Right lobe of liver (tissue), 6 donors: ENCODE results near the gene FBXO8. TPM values are rescaled to one million over a fixed set of nuclear protein-coding genes. Genes with fewer than 3 reads are reported as not detected.

Experiments used
- ATAC-seq, 4 donors: fragments of 200-7000 bp; cut with Tn5 transposase; one replicate each; pipeline ENCODE4 v1.9.1; 2020; ENCODE audit warnings: mild to moderate bottlenecking in 4 of 4, moderate library complexity in 4 of 4
- DNase-seq, 3 donors: peaks; one replicate each; pipeline ENCODE4 v3.0.0-alpha.2; 2020
- H3K27ac ChIP-seq, 3 donors: fragments of 200-600 bp; one replicate each; pipeline ENCODE4 v1.8.0; 2022
- H3K27me3 ChIP-seq, 2 donors: fragments of 200-600 bp; one replicate each; pipeline ENCODE4 v1.8.0; 2022
- H3K36me3 ChIP-seq, 4 donors: fragments of 200-600 bp; sonication (generic) in 1 of 4; one replicate each; pipeline versions ENCODE4 v1.5.1 to v1.8.0; 2017 to 2022; ENCODE audit warnings: control low read depth in 1 of 4
- H3K4me1 ChIP-seq, 4 donors: fragments of 200-600 bp; sonication (generic) in 1 of 4; one replicate each; pipeline versions ENCODE4 v1.5.1 to v1.8.0; 2017 to 2022; ENCODE audit warnings: control low read depth in 1 of 4
- H3K4me3 ChIP-seq, 3 donors: fragments of 200-600 bp; one replicate each; pipeline ENCODE4 v1.8.0; 2022
- H3K9me3 ChIP-seq, 4 donors: fragments of 200-600 bp; sonication (generic) in 1 of 4; one replicate each; pipeline versions ENCODE4 v1.5.1 to v1.8.0; 2017 to 2022; ENCODE audit warnings: control low read depth in 1 of 4
- CTCF ChIP-seq, 4 donors: fragments of 200-600 bp in 3 of 4; fragments of 450-650 bp in 1 of 4; IDR thresholded peaks; one replicate each; pipeline versions ENCODE4 v1.5.1 to v1.8.0; 2016 to 2022; ENCODE audit warnings: antibody characterized with exemption in 4 of 4, mild to moderate bottlenecking in 2 of 4
- POLR2A ChIP-seq: fragments of 450-650 bp; IDR thresholded peaks from one replicate; pipeline ENCODE4 v1.6.1; 2017; ENCODE audit warnings: antibody characterized with exemption, mild to moderate bottlenecking
- WGBS: methylation state at CpG from one replicate; pipeline ENCODE4 v1.1.6; 2018; ENCODE audit warnings: low coverage, low lambda C conversion rate; ENCODE audit not compliant: insufficient coverage; ENCODE audit errors: missing lambda C conversion rate; 5-methylcytosine and 5-hydroxymethylcytosine counted together
- intact Hi-C, 2 donors: fragments of 100-400 bp; cut with DNase I; formaldehyde crosslinking; loops; one replicate each; pipeline versions ENCODE4 v1.11.2 to v1.14.1; 2022
- total RNA-seq, 6 experiments: library from RNA; depleted of rRNA in 2 of 6; stranded (reverse); fragments of >200 nt in 2 of 6; fragmentation: NEBNext Ultra II Directional in 3 of 6; extraction: Animal tissue kit (Norgen Biotek cat#: 25700) in 3 of 6; gene quantifications; one replicate each; pipeline versions ENCODE4 v1.1.0 to v1.2.4, GENCODE V29; 2016 to 2023
- donor health status: DM: no; HTN: yes; CAD: no.
- donor health status: DM: no; HTN: no; CAD: no.
- donor health status: DM: no; HTN: no; CAD: no.
- donor health status: DM: no; HTN: yes; CAD: no.
- donor health status: DM: no; HTN: yes; CAD: no.

The FBXO8 gene
- total RNA-seq, 6 experiments from 2014 or later, result 22.9 to 73.3 (median 29.3) TPM

GRCh38 chr4:174236359-174236758, 47.1 kb downstream of the FBXO8 start:
- Histone ChIP-seq H3K4me3 (no peak overlapping the region), H3K4me1 (no peaks in the 10 kb centered on the region), H3K27me3 (no peaks in the 10 kb centered on the region), H3K27ac (no peak overlapping the region), H3K9me3 (no peaks in the 10 kb centered on the region), H3K36me3 (peaks cover 0 to 8% (median 3%) of the 10 kb centered on the region in 4 donors)
- intact Hi-C loops, result no loop called here
- TF ChIP-seq CTCF (IDR thresholded peaks at IDR 0.05) (no peak), POLR2A (no peak)
- ATAC-seq (peak; percentile 28 to 88 (median 54)), DNase-seq (no peak)
- 55% methylated on average over 3 of the region's 3 CpGs for WGBS

GRCh38 chr4:174230680-174231079, 52.8 kb downstream of the FBXO8 start:
- Histone ChIP-seq H3K4me3 (no peak overlapping the region), H3K4me1 (no peaks in the 10 kb centered on the region), H3K36me3 (no peaks in the 10 kb centered on the region), H3K9me3 (no peaks in the 10 kb centered on the region), H3K27me3 (no peaks in the 10 kb centered on the region), H3K27ac (no peak overlapping the region)
- 79% methylated on average over 4 of the region's 4 CpGs for WGBS
- TF ChIP-seq CTCF (IDR thresholded peaks at IDR 0.05) (no peak), POLR2A (no peak)
- ATAC-seq, result no peak
- DNase-seq, result no peak
- intact Hi-C loops, result no loop called here

DNA sequence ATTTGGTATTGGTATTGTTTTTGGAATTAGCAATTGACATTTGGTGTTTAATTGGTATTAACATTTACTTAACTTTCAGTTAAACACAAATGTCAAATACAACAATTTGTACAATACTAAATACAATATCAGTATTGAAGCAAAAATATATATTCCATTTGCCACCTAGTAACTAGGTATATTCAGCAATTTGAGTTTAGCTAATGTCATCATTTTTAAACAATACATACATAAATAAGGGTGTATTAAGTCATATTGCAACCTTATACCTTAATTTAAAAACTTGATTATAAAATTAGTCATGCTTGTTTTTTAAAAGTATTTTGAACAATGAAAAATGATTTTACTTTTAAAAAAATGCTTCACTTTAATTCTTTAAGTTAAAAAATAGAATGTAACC, 53.3 kb downstream of the FBXO8 start:
- ATAC-seq (no peak), DNase-seq (no peak)
- H3K4me3 ChIP-seq, result no peak overlapping the region
- no peaks in the 10 kb centered on the region for H3K9me3 ChIP-seq
- intact Hi-C loops, result no loop called here
- H3K4me1 ChIP-seq, result no peaks in the 10 kb centered on the region
- H3K27ac ChIP-seq, result no peak overlapping the region
- H3K36me3 ChIP-seq, result no peaks in the 10 kb centered on the region
- no peaks in the 10 kb centered on the region for H3K27me3 ChIP-seq
- TF ChIP-seq POLR2A (no peak), CTCF (IDR thresholded peaks at IDR 0.05) (no peak)

GRCh38 chr4:174228988-174229387, 54.5 kb downstream of the FBXO8 start:
- WGBS, result 48% methylated on average over 2 of the region's 2 CpGs
- DNase-seq, result no peak
- intact Hi-C loops, result no loop called here
- no peak for TF ChIP-seq CTCF (IDR thresholded peaks at IDR 0.05)
- no peak for TF ChIP-seq POLR2A
- no peak for ATAC-seq
- Histone ChIP-seq H3K4me1 (no peaks in the 10 kb centered on the region), H3K36me3 (no peaks in the 10 kb centered on the region), H3K27me3 (no peaks in the 10 kb centered on the region), H3K4me3 (no peak overlapping the region), H3K9me3 (no peaks in the 10 kb centered on the region), H3K27ac (no peak overlapping the region)
